IPS DF 4.7 (cell line): Measurements from ENCODE around the gene AGFG2.
"Not testable (repeated sequence)": the region's sequence is repeated elsewhere in the genome, so short reads cannot be mapped to it uniquely, and the experiment has no call there.

Experiments
- DNase-seq: peaks from one replicate; pipeline ENCODE4 v3.0.0-alpha.2; 2013; ENCODE audit warnings: low spot score; ENCODE audit errors: extremely low read depth

Gene AGFG2

GRCh38 chr7:100538654-100539435, at the start of gene AGFG2:
AGFG2 (plus strand) TSS chr7:100539203; CDS start chr7:100539347, 144 bp downstream.
- peak; percentile 90 for DNase-seq

- DNase-seq: no peak
These were observed 49.2 kb upstream of the AGFG2 start for GRCh38 chr7:100489824-100490223.

- no peak for DNase-seq
These were observed 48.4 kb upstream of the AGFG2 start for GRCh38 chr7:100490483-100491191.

- no peak for DNase-seq
These were observed 47.8 kb upstream of the AGFG2 start for GRCh38 chr7:100491192-100491578.

GRCh38 chr7:100492738-100493475, 46.1 kb upstream of the AGFG2 start:
- DNase-seq: no peak

GRCh38 chr7:100493476-100494264, 45.3 kb upstream of the AGFG2 start:
- no peak for DNase-seq

- DNase-seq: no peak
These were observed 42.5 kb upstream of the AGFG2 start for GRCh38 chr7:100496509-100496908.

GRCh38 chr7:100500743-100501142, 38.3 kb upstream of the AGFG2 start:
- DNase-seq: not testable (repeated sequence)

- not testable (repeated sequence) for DNase-seq
These were observed 35.0 kb upstream of the AGFG2 start for GRCh38 chr7:100504031-100504430.

- DNase-seq: no peak
These were observed 34.0 kb upstream of the AGFG2 start for GRCh38 chr7:100504887-100505611.

GRCh38 chr7:100506356-100506923, 32.6 kb upstream of the AGFG2 start:
- DNase-seq: no peak

- DNase-seq: no peak
These were observed 29.8 kb upstream of the AGFG2 start for GRCh38 chr7:100509231-100509630.

GRCh38 chr7:100510437-100511239, 28.4 kb upstream of the AGFG2 start:
- no peak for DNase-seq

- no peak for DNase-seq
These were observed 25.7 kb upstream of the AGFG2 start for GRCh38 chr7:100513212-100513810.

GRCh38 chr7:100515072-100515532, 23.9 kb upstream of the AGFG2 start:
- no peak for DNase-seq

GRCh38 chr7:100516135-100516812, 22.7 kb upstream of the AGFG2 start:
- DNase-seq: no peak

- no peak for DNase-seq
These were observed 21.7 kb upstream of the AGFG2 start for GRCh38 chr7:100517305-100517704.

GRCh38 chr7:100519580-100519979, 19.4 kb upstream of the AGFG2 start:
- DNase-seq: no peak
